ENCODE data around the gene BCL11A.

DNA sequence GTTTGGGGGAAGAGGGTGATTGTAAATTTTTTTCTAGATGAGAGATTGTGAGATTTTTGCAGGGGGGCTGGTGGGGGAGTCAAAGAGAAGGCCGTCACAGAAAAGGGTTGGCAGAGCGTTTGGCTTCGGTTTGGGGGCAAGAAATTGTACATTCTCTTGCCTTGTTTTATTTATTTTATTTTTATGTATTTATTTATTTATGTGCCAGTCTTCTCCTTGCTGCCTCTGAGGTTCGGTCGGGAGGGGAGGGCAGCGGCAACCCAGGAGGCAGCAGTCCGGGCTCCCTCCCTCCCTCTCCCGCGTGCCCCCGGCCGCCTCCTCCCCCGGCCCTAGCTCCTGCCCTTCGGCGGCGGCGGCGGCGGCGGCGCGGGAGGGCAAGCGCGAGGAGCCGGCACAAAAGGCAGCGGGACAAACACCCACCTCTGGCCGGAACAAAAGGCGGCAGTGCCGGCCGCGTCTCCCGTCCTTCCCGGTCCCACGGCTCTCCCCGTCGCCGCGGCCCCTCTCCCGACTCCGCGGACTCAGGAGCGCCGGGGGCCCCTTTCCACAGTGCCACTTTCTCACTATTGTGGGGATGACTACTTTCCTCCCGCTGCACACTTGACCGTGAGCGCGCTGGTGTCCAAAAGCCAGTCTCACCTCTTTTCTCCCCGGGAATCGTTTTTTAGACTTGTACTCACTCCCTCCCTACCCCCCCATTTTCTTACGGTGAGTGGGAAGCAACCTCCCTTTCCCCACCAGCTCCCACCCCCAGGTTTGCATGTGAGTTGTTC, 1.2 kb downstream of the BCL11A start:
- TF ChIP-seq, protein P1, sequence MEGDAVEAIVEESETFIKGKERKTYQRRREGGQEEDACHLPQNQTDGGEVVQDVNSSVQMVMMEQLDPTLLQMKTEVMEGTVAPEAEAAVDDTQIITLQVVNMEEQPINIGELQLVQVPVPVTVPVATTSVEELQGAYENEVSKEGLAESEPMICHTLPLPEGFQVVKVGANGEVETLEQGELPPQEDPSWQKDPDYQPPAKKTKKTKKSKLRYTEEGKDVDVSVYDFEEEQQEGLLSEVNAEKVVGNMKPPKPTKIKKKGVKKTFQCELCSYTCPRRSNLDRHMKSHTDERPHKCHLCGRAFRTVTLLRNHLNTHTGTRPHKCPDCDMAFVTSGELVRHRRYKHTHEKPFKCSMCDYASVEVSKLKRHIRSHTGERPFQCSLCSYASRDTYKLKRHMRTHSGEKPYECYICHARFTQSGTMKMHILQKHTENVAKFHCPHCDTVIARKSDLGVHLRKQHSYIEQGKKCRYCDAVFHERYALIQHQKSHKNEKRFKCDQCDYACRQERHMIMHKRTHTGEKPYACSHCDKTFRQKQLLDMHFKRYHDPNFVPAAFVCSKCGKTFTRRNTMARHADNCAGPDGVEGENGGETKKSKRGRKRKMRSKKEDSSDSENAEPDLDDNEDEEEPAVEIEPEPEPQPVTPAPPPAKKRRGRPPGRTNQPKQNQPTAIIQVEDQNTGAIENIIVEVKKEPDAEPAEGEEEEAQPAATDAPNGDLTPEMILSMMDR (IDR thresholded peaks at IDR 0.05) = no peak
- TF ChIP-seq POLR2AphosphoS5 (IDR thresholded peaks at IDR 0.05; ENCODE audit: low read depth, low read length) = no peak
- TF ChIP-seq, protein P2, sequence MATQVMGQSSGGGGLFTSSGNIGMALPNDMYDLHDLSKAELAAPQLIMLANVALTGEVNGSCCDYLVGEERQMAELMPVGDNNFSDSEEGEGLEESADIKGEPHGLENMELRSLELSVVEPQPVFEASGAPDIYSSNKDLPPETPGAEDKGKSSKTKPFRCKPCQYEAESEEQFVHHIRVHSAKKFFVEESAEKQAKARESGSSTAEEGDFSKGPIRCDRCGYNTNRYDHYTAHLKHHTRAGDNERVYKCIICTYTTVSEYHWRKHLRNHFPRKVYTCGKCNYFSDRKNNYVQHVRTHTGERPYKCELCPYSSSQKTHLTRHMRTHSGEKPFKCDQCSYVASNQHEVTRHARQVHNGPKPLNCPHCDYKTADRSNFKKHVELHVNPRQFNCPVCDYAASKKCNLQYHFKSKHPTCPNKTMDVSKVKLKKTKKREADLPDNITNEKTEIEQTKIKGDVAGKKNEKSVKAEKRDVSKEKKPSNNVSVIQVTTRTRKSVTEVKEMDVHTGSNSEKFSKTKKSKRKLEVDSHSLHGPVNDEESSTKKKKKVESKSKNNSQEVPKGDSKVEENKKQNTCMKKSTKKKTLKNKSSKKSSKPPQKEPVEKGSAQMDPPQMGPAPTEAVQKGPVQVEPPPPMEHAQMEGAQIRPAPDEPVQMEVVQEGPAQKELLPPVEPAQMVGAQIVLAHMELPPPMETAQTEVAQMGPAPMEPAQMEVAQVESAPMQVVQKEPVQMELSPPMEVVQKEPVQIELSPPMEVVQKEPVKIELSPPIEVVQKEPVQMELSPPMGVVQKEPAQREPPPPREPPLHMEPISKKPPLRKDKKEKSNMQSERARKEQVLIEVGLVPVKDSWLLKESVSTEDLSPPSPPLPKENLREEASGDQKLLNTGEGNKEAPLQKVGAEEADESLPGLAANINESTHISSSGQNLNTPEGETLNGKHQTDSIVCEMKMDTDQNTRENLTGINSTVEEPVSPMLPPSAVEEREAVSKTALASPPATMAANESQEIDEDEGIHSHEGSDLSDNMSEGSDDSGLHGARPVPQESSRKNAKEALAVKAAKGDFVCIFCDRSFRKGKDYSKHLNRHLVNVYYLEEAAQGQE (IDR thresholded peaks at IDR 0.05; ENCODE audit: insufficient read depth in 1 of 2, low read depth in 2 of 2, low read length in 1 of 2) = no peak
